ENCODE data around the gene PRMT1. TPM values are rescaled to one million over a fixed set of nuclear protein-coding genes. Genes with fewer than 3 reads are reported as not detected.

The PRMT1 gene
- total and polyA plus RNA-seq, 9 of the 15 experiments (the other 6 are each of a cell fraction or from before 2014, with no cell fraction given), result 13.3 to 464 (median 326) TPM

DNA sequence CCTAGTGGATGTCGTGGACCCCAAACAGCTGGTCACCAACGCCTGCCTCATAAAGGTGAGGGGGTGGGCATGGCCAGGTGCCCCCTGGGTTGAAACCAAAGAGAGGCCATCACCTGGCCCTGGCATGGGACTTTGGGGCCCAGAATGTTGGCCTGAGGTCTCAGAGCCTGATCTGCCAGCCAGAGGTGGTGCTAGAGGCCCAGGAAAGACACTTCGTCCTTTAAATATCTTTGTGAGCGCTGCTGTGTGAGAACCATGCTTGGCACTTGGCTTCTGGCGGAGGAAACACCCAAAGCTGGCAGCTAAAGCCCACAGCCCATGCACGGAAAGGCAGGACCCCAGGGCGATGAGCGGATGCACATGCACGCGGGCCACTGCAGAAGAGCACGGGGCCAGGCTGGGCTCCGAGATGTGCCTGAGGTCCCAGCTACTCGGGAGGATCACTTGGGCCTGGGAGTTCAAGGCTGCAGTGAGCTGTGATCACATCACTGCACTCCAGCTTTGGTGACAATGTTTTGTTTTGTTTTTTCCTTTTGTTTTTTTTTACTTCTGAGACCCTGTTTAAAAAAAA is 8.0 kb downstream of the PRMT1 start:
- H3K9ac ChIP-seq (ENCODE audit: insufficient read depth in 1 of 2, low read depth in 2 of 2, low read length in 2 of 2), result no peak overlapping the region
- no peak for FAIRE-seq

More for the DNA sequence above, 8.0 kb downstream of the PRMT1 start:
- no peaks in the 10 kb centered on the region for H3K27me3 ChIP-seq (ENCODE audit: control insufficient read depth in 2 of 2, insufficient read depth in 2 of 2, low read length in 2 of 2)
- H3K79me2 ChIP-seq (ENCODE audit: control insufficient read depth, insufficient read depth, low read length), result peaks cover 22% of the 10 kb centered on the region
- peaks cover 6% of the 10 kb centered on the region; the same call in 1 of the 2 replicates for H4K20me1 ChIP-seq (replicated peaks; ENCODE audit: control insufficient read depth, insufficient read depth, low read length)
- 97% methylated on average over 13 of the region's 13 CpGs for WGBS (ENCODE audit: insufficient coverage, low coverage, missing lambda C conversion rate)
- BruUV-seq (replicated peaks), result no TSS peak
- no peak overlapping the region for H2AFZ ChIP-seq (ENCODE audit: low read depth, low read length)
- TF ChIP-seq SRSF7 (optimal IDR thresholded peaks at IDR 0.05; ENCODE audit: low read depth, low read length) (no peak), KAT7 (CRISPR knock-in tag; IDR thresholded peaks at IDR 0.05; ENCODE audit: borderline replicate concordance) (no peak), GTF2F1 (IDR thresholded peaks at IDR 0.05; ENCODE audit: low read depth, low read length) (no peak), SRF (CRISPR knock-in tag; IDR thresholded peaks at IDR 0.05) (no peak), DACH1 (IDR thresholded peaks at IDR 0.05; ENCODE audit: partially characterized antibody) (no peak), CXXC5 (CRISPR knock-in tag; IDR thresholded peaks at IDR 0.05) (no peak), ZNF165 (CRISPR knock-in tag; IDR thresholded peaks at IDR 0.05; ENCODE audit: borderline replicate concordance) (no peak), CREBBP (IDR thresholded peaks at IDR 0.05; ENCODE audit: low read depth, low read length) (no peak), BHLHE40 (IDR thresholded peaks at IDR 0.05; ENCODE audit: low read length) (no peak), HMG20B (CRISPR knock-in tag; IDR thresholded peaks at IDR 0.05) (no peak), CBX2 (IDR thresholded peaks at IDR 0.05; ENCODE audit: insufficient read depth, low read length, poor library complexity, severe bottlenecking) (no peak), PHTF2 (CRISPR knock-in tag; IDR thresholded peaks at IDR 0.05) (no peak), ZNF436 (CRISPR knock-in tag; IDR thresholded peaks at IDR 0.05) (no peak)
- TF ChIP-seq, protein P1, sequence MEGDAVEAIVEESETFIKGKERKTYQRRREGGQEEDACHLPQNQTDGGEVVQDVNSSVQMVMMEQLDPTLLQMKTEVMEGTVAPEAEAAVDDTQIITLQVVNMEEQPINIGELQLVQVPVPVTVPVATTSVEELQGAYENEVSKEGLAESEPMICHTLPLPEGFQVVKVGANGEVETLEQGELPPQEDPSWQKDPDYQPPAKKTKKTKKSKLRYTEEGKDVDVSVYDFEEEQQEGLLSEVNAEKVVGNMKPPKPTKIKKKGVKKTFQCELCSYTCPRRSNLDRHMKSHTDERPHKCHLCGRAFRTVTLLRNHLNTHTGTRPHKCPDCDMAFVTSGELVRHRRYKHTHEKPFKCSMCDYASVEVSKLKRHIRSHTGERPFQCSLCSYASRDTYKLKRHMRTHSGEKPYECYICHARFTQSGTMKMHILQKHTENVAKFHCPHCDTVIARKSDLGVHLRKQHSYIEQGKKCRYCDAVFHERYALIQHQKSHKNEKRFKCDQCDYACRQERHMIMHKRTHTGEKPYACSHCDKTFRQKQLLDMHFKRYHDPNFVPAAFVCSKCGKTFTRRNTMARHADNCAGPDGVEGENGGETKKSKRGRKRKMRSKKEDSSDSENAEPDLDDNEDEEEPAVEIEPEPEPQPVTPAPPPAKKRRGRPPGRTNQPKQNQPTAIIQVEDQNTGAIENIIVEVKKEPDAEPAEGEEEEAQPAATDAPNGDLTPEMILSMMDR (IDR thresholded peaks at IDR 0.05 in 2 of 3, conservative IDR thresholded peaks at IDR 0.05 in 1 of 3; ENCODE audit: insufficient read depth in 2 of 3, low read depth in 1 of 3, low read length in 3 of 3), result peak in 1 of 3 experiments; percentile 21; a peak in 1 of 6 replicates
- TF ChIP-seq, protein P2, sequence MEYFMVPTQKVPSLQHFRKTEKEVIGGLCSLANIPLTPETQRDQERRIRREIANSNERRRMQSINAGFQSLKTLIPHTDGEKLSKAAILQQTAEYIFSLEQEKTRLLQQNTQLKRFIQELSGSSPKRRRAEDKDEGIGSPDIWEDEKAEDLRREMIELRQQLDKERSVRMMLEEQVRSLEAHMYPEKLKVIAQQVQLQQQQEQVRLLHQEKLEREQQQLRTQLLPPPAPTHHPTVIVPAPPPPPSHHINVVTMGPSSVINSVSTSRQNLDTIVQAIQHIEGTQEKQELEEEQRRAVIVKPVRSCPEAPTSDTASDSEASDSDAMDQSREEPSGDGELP (CRISPR knock-in tag; IDR thresholded peaks at IDR 0.05; ENCODE audit: borderline replicate concordance), result 0 out of 2 replicates have a peak, but pooled peaks have one; percentile 2
- TF ChIP-seq, protein P3, sequence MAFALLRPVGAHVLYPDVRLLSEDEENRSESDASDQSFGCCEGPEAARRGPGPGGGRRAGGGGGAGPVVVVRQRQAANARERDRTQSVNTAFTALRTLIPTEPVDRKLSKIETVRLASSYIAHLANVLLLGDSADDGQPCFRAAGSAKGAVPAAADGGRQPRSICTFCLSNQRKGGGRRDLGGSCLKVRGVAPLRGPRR (CRISPR knock-in tag; IDR thresholded peaks at IDR 0.05), result no peak
- intact Hi-C loops (cut with micrococcal nuclease) (loop anchor here (2.0 kb wide), 1 partner anchor 76 kb away; no protein-coding TSS in a partner anchor), in situ Hi-C loops (cut with MboI) (no loop called here)
- no peak for DNase-seq (ENCODE audit: extremely low read depth in 1 of 4, low spot score in 3 of 4)
- peaks cover 9 to 70% of the 10 kb centered on the region in 2 experiments for H3K4me1 ChIP-seq (replicated peaks in 1 of 2; ENCODE audit: control insufficient read depth in 2 of 2, insufficient read depth in 2 of 2, low read length in 2 of 2)
- no peak overlapping the region for H3K4me3 ChIP-seq
- no peak overlapping the region for H3K27ac ChIP-seq (ENCODE audit: extremely low read depth, low read depth, low read length)
- POLR2A ChIA-PET, result interaction anchor here (0.5 to 1.4 kb wide), 4 partner anchors 9 to 193 kb away, joined by 3 to 8 read pairs (median 3); partner anchors contain the start of gene PRMT1
- H3K4me2 ChIP-seq (ENCODE audit: insufficient read depth, low read length), result no peak overlapping the region
- peaks cover 3% of the 10 kb centered on the region for H3K9me1 ChIP-seq (ENCODE audit: control insufficient read depth, insufficient read depth, low read length)
- ATAC-seq, result no peak
- CTCF ChIA-PET (ENCODE audit: low intra/inter-chr PET ratio), result interaction anchor here (0.5 to 1.6 kb wide), 3 partner anchors 17 to 298 kb away, joined by 3 to 4 read pairs (median 3); no protein-coding TSS in a partner anchor
- no peaks in the 10 kb centered on the region for H3K9me3 ChIP-seq (replicated peaks; ENCODE audit: control insufficient read depth, insufficient read depth, low read depth, low read length)
- H3K36me3 ChIP-seq (ENCODE audit: control insufficient read depth, insufficient read depth, low read length), result peaks cover 92% of the 10 kb centered on the region
